ENCODE data around the gene TMEM125. TPM values are rescaled to one million over a fixed set of nuclear protein-coding genes. Genes with fewer than 3 reads are reported as not detected.

TMEM125 gene
- total RNA-seq, 1 experiment from 2014 or later = 65.2 TPM

DNA sequence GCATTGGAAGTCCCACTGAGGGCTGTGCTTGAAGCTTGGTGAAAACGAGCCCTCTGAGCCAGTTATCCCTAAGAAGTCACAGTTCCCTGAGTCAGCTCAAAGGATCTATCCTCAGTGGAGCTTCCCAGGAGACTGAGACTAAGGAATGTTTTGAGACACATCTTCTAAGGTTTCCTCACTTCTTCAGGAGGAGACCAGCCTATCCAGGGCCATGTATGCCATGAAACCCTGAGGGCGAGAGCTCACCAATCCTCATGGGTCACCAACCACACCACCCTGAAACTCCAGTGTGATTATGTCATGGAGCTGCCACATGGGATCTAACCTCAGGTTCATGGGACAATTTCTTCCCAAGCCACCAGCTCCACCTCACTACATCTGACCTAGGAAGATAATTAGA is 23.4 kb downstream of the TMEM125 start:
- no peak for DNase-seq (ENCODE audit: low spot score)

DNA sequence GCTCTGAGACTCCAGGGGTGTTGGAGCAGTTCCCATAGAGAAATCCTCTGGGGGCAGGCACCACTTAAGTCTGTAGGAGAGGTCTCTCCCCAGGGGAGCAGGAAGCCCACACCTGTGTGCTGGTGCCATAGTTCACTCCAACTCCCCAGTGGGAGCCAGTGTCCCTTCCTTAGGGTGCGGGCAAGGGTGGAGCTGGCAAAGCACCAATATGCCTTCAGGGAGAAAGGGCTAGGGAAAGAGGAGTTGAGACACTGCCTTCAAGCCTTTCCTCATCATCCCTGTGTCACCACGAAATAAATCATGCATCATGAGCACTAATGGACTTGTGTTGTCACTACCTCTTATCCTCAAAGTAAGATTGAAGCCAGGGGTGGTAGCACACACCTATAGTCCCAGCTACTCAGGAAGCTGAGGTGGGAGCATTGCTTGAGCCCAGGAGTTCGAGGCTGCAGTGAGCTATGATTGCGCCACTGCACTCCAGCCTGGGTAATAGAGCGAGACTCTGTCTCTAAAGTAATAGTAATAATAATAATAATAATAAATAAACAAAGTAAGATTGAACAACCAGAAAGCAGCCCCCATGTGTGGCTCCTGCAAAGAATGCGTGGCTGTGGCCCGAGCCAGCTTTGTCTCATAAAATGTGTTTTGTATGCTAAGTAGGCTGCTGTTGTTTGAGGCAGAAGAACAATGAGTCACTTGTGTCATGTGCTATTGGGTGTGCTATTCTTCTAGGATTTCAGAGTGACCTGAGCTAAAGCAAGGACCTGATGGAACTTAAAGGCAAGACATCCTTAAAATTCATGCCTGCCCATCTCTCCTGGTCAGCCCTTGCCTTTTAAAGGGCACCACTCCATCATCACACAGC is 24.3 kb downstream of the TMEM125 start:
- peak; percentile 39 for DNase-seq (ENCODE audit: low spot score)

DNA sequence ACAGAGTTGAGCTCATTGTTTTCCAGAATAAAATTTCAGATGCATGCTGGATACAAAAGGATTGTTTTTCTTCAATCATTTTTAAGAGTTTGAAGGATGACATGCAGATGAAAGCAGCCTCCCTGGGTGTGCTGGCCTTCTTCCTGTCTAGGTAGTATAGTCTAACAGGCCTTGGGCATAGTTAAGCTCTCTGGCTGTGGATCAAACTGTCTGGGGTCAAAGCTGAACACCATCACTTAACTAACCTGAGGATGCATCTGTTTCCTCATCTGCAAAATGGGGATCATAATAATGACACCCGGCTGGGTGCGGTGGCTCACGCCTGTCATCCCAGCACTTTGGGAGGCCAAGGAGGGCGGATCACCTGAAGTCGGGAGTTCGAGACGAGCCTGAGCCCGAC is 25.0 kb downstream of the TMEM125 start:
- DNase-seq (ENCODE audit: low spot score) = no peak

DNA sequence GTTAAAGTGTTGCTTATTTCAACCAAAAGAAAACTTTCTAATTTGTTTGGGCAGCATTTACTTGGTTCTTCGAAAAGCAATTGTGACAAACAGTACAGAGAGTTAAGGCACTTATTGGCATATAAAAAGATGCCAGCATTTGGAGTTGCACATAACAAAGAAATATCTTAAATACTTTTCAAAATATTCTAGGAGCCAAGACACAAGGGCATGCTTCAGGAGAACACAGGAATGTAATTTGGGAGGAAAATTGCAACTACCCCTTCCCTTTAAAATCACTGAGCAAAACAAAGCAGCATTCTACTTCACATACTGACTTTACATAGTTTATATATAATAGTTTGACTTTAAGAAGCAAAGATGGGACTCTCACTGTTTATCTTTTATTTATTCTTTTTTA is 26.4 kb downstream of the TMEM125 start:
- DNase-seq (ENCODE audit: low spot score) = no peak

- DNase-seq (ENCODE audit: low spot score) = no peak
Observed at GRCh38 chr1:43298055-43298454, 28.3 kb downstream of the TMEM125 start.

- DNase-seq (ENCODE audit: low spot score) = no peak
Observed at GRCh38 chr1:43299101-43299500, 29.3 kb downstream of the TMEM125 start.

GRCh38 chr1:43300378-43301094 is 30.8 kb downstream of the TMEM125 start, which contains the start of gene TIE1:
Gene TIE1 (plus strand): TSS chr1:43300982. CDS start chr1:43301072, 90 bp downstream.
- no peak for DNase-seq (ENCODE audit: low spot score)

DNA sequence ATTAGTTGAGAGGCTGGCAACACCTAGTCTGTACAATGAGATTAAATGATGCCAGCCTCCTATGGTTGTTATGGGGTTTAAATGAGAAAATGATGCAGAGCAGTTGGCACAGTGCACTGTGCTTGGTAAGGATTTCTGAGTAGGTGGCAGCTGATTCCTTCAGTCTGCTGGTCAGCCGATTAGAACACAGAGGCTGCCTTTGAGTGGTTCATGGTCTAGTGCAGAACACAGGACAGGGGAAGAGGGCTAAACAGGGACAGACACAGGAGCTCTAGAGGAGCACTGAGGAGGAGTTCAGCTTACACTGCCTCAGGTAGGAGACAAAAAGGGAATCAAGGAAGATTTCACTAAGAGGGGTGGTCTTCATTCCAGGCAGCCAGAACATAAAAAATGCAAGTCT is 32.4 kb downstream of the TMEM125 start:
- no peak for DNase-seq (ENCODE audit: low spot score)

GRCh38 chr1:43302721-43303470 is 33.1 kb downstream of the TMEM125 start:
- DNase-seq (ENCODE audit: low spot score) = no peak

DNA sequence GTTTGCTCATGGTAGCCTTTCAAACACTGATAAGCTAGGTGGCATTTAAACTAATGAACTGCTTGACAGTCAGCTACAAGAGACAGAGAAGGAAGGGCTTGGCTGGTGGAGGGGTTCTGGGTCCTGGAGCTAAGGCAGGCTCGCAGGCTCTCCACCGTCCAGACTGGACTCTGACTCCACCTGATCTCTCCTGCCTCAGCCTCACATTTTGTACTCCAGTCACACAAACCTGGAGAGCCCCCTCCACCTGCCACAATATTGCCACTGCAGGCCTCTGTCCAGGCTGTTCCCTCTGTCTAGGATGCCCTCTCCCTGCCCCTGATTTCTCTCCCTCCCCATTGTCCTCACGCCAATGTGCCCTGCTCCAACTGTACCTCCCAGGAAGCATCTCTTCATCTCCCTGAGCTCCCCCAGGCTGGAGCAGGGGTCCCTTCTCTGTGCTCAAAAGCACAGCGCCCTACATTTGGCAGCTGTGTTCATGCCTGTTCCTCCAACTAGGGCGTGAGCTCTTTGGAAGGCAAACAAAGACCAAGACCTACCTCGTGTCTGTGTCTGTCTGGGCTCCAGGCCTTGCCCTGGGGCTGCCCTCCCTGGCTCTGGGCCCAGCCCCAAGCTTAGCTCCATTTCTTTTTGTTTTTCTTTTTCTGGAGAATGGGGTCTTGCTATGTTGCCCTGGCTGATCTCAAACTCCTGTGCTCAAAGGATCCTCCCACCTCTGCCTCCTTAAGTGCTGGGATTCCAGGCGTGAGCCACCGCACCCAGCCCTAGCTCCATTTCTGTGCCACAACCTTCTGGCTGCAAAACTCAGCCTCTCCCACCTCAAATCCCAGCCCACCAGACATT is 33.9 kb downstream of the TMEM125 start:
- no peak for DNase-seq (ENCODE audit: low spot score)

GRCh38 chr1:43304314-43304681 is 34.5 kb downstream of the TMEM125 start:
- DNase-seq (ENCODE audit: low spot score) = no peak

DNA sequence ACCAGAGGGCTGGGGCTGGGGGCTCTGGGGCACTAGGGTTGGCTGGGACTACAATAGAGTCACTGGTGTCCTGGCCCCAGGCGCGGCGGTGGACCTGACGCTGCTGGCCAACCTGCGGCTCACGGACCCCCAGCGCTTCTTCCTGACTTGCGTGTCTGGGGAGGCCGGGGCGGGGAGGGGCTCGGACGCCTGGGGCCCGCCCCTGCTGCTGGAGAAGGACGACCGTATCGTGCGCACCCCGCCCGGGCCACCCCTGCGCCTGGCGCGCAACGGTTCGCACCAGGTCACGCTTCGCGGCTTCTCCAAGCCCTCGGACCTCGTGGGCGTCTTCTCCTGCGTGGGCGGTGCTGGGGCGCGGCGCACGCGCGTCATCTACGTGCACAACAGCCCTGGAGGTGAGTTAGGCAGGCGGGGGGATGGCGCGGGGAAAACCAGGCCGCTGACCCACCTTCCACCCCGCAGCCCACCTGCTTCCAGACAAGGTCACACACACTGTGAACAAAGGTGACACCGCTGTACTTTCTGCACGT is 35.1 kb downstream of the TMEM125 start:
- no peak for DNase-seq (ENCODE audit: low spot score)

- no peak for DNase-seq (ENCODE audit: low spot score)
Observed at GRCh38 chr1:43305461-43305860, 35.7 kb downstream of the TMEM125 start.

- DNase-seq (ENCODE audit: low spot score) = no peak
Observed at GRCh38 chr1:43305926-43306687, 36.3 kb downstream of the TMEM125 start.

DNA sequence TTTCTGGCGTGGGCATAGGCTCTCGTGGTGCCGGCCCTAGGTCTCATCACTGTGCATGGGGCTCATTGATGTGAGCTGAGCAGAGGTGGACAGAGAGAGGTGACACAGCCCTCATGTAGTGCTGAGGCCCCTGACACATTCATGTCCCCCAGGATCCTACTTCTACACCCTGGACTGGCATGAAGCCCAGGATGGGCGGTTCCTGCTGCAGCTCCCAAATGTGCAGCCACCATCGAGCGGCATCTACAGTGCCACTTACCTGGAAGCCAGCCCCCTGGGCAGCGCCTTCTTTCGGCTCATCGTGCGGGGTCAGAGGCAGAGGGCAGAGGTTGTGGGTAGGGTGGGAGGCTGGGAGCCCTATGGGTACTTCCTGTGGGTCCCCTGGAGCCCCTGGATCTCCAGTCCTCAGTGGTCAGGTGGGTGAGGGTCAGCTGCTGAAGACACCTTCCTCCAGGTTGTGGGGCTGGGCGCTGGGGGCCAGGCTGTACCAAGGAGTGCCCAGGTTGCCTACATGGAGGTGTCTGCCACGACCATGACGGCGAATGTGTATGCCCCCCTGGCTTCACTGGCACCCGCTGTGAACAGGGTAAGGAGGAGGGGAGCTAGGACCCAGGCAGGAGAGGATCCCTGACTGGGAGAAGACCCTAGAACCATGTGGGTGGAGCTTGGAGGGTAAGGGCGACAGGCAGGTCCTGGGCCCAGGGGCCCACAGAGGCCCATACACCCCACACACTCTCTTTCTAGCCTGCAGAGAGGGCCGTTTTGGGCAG is 37.1 kb downstream of the TMEM125 start:
- no peak for DNase-seq (ENCODE audit: low spot score)

DNA sequence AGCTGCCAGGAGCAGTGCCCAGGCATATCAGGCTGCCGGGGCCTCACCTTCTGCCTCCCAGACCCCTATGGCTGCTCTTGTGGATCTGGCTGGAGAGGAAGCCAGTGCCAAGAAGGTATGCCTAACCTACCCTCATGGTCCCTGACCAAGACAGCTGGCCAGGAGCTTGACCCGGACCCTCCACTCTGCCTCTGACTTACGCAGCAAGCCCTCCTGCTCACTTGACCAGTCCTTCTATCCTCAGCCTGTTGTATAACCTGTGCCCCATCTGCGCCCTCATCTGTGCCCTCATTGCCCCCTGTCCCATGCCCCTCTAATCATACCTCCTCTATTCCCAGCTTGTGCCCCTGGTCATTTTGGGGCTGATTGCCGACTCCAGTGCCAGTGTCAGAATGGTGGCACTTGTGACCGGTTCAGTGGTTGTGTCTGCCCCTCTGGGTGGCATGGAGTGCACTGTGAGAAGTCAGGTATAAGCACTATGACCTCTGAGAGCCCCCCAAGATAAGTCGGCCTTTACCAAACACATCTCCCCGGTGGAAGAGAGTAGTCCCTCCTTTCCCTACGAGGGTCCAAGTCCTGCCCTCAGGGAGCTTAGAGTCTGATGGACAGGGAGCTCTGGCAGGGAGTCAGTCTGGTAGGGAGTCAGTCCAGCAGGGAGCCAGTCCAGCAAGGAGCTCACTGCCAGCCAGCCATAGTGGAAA is 37.8 kb downstream of the TMEM125 start:
- DNase-seq (ENCODE audit: low spot score) = no peak

- DNase-seq (ENCODE audit: low spot score) = no peak
Observed at GRCh38 chr1:43308635-43309404, 39.0 kb downstream of the TMEM125 start.

DNA sequence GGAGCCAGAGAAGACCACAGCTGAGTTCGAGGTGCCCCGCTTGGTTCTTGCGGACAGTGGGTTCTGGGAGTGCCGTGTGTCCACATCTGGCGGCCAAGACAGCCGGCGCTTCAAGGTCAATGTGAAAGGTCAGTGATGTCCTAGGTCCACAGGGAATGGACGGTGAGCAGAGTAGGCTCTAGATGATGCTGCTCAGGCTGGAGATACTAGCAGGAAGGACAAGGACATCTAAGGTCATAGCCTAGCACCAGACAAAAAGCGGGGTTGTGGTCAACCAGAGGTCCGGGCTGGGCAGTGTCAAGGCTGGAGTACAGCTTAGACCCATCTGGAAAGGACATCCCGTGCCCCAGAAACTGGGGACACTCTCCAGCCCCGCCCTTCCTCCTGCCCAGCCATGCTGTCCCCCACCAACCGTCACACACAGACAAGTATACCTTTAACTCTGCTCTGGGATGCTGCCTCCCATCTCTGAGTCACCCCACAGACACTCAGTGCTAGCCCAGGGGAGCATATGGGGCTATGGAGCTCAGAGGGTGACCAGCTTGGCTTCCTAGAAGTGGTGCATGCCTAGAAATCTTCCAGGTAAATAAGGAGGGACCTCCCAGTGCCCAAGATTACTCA is 39.7 kb downstream of the TMEM125 start:
- DNase-seq (ENCODE audit: low spot score) = no peak
